KOPT-K1 (cell line): ENCODE data around the gene BBS7.

Source experiments
- H3K27ac ChIP-seq: fragments of 200-600 bp; sonication (generic); 2 replicates; pipeline ENCODE4 v1.5.1; 2016; ENCODE audit warnings: antibody characterized with exemption, mild to moderate bottlenecking, low read depth, low read length; ENCODE audit not compliant: poor library complexity, severe bottlenecking
- H3K36me3 ChIP-seq: fragments of 200-600 bp; sonication (generic); 2 replicates; pipeline ENCODE4 v1.5.1; 2017; ENCODE audit warnings: antibody characterized with exemption, mild to moderate bottlenecking, low read length, moderate library complexity; ENCODE audit not compliant: insufficient read depth
- H3K9me3 ChIP-seq: fragments of 200-600 bp; sonication (generic); 2 replicates; pipeline ENCODE4 v1.5.1; 2017; ENCODE audit warnings: antibody characterized with exemption, low read length, mild to moderate bottlenecking; ENCODE audit not compliant: insufficient read depth, poor library complexity, severe bottlenecking

BBS7 gene

GRCh38 chr4:121869841-121870822, at the start of gene BBS7:
BBS7 (minus strand) TSS chr4:121870474; CDS start chr4:121870313, 161 bp downstream.
- Histone ChIP-seq H3K27ac (peak within 1 kb of the TSS; percentile 69), H3K36me3 (peaks cover 27% of the 10 kb centered on the region), H3K9me3 (no peaks in the 10 kb centered on the region)

GRCh38 chr4:121913667-121914066, 43.4 kb upstream of the BBS7 start:
- Histone ChIP-seq H3K36me3 (no peaks in the 10 kb centered on the region), H3K27ac (no peak overlapping the region), H3K9me3 (no peaks in the 10 kb centered on the region)

DNA sequence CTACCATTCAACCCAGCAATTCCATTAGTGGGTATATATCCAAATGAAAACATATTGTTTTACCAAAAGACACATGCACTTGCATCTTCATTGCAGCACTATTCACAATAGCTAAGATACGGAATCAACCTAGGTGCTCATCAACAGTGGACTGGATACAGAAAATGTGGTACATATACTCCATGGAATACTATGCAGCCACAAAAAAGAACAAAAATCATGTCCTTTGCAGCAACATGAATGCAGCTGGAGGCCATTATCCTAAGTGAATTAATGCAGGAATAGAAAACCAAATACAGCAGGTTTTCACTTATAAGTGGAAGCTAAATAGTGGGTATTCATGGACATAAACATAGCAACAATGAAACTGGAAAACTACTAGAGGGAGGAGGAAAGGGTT, 38.1 kb upstream of the BBS7 start:
- Histone ChIP-seq H3K36me3 (no peaks in the 10 kb centered on the region), H3K9me3 (no peaks in the 10 kb centered on the region), H3K27ac (no peak overlapping the region)

GRCh38 chr4:121900132-121900983, 30.1 kb upstream of the BBS7 start:
- no peaks in the 10 kb centered on the region for H3K36me3 ChIP-seq
- H3K27ac ChIP-seq = no peak overlapping the region
- H3K9me3 ChIP-seq = no peaks in the 10 kb centered on the region

- Histone ChIP-seq H3K9me3 (no peaks in the 10 kb centered on the region), H3K27ac (no peak overlapping the region)
These were observed 27.9 kb upstream of the BBS7 start for GRCh38 chr4:121898150-121898549.

GRCh38 chr4:121888134-121888533, 17.9 kb upstream of the BBS7 start:
- no peak overlapping the region for H3K27ac ChIP-seq
- no peaks in the 10 kb centered on the region for H3K9me3 ChIP-seq
- no peaks in the 10 kb centered on the region for H3K36me3 ChIP-seq

More at GRCh38 chr4:121898150-121898549, 27.9 kb upstream of the BBS7 start:
- no peaks in the 10 kb centered on the region for H3K36me3 ChIP-seq

DNA sequence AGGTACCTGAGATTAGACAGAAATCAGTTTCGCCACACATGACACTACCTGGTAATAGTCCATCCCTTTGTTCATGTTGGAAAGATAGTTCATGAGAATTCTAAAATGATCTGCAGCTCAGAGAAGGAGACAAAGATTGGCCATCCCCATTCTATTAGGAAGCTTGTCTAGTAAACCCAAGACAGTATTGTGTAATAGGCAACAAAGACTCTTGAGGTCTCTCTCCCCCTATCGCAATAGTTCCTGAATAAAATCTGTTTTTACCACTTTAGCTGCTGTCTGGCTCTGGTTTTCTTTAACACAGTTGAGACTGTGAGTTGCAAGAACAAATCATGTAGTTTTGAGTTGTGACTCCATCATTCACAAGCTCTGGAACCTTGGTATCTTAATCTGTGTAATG, 14.8 kb upstream of the BBS7 start:
- Histone ChIP-seq H3K36me3 (no peaks in the 10 kb centered on the region), H3K27ac (no peak overlapping the region), H3K9me3 (no peaks in the 10 kb centered on the region)

DNA sequence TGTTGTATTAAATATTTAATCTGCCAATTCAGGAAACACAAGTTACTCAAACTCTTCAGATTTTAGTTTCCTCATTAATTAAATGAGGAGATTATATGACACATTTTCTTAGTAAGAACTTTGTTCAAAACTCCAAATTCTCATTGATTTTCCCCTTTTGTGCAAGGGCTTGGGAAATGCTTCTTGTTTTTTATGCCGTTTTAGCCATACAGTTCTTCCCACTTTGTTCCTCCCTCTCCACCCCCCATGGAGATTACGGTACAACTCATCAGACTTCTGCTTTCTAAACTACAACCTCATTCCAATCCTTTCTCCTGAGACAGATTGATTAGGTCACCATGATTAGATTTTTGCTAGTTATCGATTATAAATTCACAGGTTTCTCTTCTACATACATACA, 10.9 kb upstream of the BBS7 start:
- H3K9me3 ChIP-seq = no peaks in the 10 kb centered on the region

GRCh38 chr4:121879135-121879534, 8.9 kb upstream of the BBS7 start:
- Histone ChIP-seq H3K27ac (no peak overlapping the region), H3K9me3 (no peaks in the 10 kb centered on the region), H3K36me3 (no peaks in the 10 kb centered on the region)

More for the DNA sequence above, 10.9 kb upstream of the BBS7 start:
- Histone ChIP-seq H3K27ac (no peak overlapping the region), H3K36me3 (no peaks in the 10 kb centered on the region)

DNA sequence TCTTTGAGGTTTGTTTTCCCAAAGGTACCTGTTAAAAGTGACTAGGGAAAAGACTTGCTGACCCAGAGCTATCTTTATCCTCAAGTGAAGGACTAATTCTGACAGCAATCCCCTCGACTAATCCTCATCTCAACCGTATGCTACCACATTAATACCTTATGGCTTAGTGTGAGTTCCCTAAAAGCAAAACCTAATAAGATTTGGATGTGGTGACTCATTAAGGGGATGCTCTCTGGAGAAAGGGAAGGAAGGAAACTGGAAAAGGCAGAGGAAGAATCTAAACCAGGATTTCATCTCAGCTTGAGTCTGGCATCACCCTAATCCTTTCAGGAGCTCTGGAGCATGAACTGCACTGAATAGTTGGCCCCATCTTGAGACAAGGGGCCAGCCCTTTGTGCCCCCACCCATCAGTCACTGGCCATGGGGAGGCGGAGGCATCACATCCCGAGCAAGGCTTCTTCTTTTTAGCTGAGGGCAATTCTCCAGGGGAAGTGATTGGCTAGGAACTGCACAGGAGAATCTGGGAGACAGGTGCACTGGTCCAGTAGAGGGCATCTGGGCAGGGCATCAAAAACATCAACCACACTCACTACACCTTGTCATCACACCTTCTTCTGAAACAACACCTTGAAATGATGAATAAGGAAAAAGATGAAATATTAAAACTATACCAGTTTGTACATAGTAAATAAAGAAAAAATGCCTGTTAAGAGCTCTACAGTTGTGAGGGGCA, 6.9 kb upstream of the BBS7 start:
- H3K9me3 ChIP-seq = no peaks in the 10 kb centered on the region
- no peaks in the 10 kb centered on the region for H3K36me3 ChIP-seq
- no peak overlapping the region for H3K27ac ChIP-seq

DNA sequence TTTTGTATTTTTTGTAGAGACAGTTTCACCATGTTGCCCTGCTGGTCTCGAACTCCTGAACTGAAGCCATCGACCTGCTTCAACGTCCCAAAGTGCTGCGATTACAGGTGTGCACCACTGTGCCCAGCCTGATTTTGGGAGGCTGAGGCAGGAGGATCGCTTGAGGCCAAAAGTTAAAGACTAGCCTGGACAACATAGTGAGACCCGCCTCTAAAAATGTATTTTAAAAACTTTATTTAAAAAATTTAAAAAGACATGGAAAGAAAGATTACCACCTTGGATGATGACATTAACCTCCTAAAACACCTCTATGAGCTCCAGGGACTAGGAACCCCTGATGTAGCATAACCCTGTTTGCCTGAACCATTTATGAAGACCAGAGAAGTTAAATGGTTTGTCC, 5.8 kb upstream of the BBS7 start:
- no peaks in the 10 kb centered on the region for H3K9me3 ChIP-seq
- no peaks in the 10 kb centered on the region for H3K36me3 ChIP-seq
- no peak overlapping the region for H3K27ac ChIP-seq

- H3K27ac ChIP-seq = no peak overlapping the region
- no peaks in the 10 kb centered on the region for H3K36me3 ChIP-seq
- H3K9me3 ChIP-seq = no peaks in the 10 kb centered on the region
These were observed 5.4 kb upstream of the BBS7 start for GRCh38 chr4:121875652-121876051.

GRCh38 chr4:121873604-121874003, 3.3 kb upstream of the BBS7 start:
- no peak overlapping the region for H3K27ac ChIP-seq
- no peaks in the 10 kb centered on the region for H3K9me3 ChIP-seq
- no peaks in the 10 kb centered on the region for H3K36me3 ChIP-seq

DNA sequence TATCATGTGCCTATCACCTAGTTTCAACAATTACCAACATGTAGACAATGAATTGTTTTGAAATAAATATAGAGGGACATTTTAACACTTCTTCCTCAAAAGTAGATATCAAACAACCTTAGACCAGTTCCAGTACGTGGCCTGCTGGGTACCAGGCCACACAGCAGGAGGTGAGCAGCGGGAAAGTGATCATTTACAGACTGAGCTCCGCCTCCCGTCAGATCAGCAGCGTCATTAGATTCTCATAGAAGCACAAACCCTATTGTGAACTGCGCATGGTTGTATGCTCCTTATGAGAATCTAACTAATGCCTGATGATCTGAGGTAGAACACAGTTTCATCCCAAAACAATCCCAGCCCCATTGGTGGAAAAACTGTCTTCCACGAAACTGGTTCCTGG, 6.5 kb downstream of the BBS7 start:
- no peak overlapping the region for H3K27ac ChIP-seq
- H3K9me3 ChIP-seq = no peaks in the 10 kb centered on the region
- H3K36me3 ChIP-seq = peaks cover 58% of the 10 kb centered on the region

DNA sequence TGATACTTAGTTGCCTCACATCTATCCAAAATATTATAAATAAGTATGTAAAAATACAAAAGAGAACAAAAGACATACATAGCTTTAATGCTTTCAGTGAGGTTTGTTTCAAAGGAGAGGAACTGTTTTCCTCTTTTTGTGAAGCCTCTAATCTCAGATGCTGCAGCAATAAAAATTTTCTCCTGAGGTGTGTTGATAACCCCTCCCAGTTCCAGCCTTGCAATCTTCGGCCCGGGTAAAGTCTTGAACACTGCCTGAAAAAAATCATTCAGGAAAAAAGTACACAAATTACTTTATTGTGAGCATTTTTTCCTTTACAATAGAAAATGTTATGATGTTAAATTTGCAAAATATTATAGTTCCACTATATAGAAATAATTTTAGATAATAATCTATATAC, 8.8 kb downstream of the BBS7 start:
- Histone ChIP-seq H3K36me3 (peaks cover 53% of the 10 kb centered on the region), H3K9me3 (no peaks in the 10 kb centered on the region), H3K27ac (no peak overlapping the region)
